ENCODE results near the gene GAREM2.

GAREM2 gene

GRCh38 chr2:26130763-26131162 lies 42.1 kb upstream of the GAREM2 start:
- Histone ChIP-seq H2BK15ac (ENCODE audit: low read depth, poor library complexity, severe bottlenecking) (no peak overlapping the region), H3K36me3 (ENCODE audit: control insufficient read depth in 1 of 2, insufficient read depth in 2 of 2, low read depth in 1 of 2, low read length in 2 of 2) (peaks cover 9 to 65% of the 10 kb centered on the region in 2 experiments), H2BK5ac (ENCODE audit: low read depth, low read length, poor library complexity, severe bottlenecking) (no peak overlapping the region), H2AK5ac (ENCODE audit: low read length, severe bottlenecking) (no peak overlapping the region), H3K4me2 (ENCODE audit: low read length, poor library complexity, severe bottlenecking) (no peak overlapping the region), H3K9me3 (ENCODE audit: control insufficient read depth, low read length) (no peaks in the 10 kb centered on the region), H2AFZ (ENCODE audit: low read depth, low read length) (no peak overlapping the region), H2BK12ac (ENCODE audit: low read length in 2 of 2) (no peak overlapping the region), H4K8ac (ENCODE audit: low read length) (no peak overlapping the region), H3K23ac (ENCODE audit: low read length in 2 of 2) (no peak overlapping the region), H3K9ac (ENCODE audit: low read length) (no peak overlapping the region), H3K27ac (ENCODE audit: low read length, poor library complexity, severe bottlenecking) (no peak overlapping the region), H3K4me1 (ENCODE audit: control insufficient read depth, insufficient read depth, low read depth, low read length) (peaks cover 3% of the 10 kb centered on the region), H2BK120ac (ENCODE audit: low read depth, low read length) (no peak overlapping the region), H3K18ac (ENCODE audit: low read depth in 1 of 2, low read length in 2 of 2) (no peak overlapping the region), H4K91ac (ENCODE audit: low read length) (no peak overlapping the region), H3K27me3 (ENCODE audit: control insufficient read depth in 1 of 2, insufficient read depth in 1 of 2, low read length in 2 of 2) (no peaks in the 10 kb centered on the region), H3K4me3 (ENCODE audit: insufficient read depth in 1 of 2, low read depth in 1 of 2, low read length in 2 of 2) (no peak overlapping the region), H3K79me1 (replicated peaks; ENCODE audit: low read length, poor library complexity, severe bottlenecking) (peaks cover 23% of the 10 kb centered on the region), H3K4ac (ENCODE audit: low read depth in 1 of 2, low read length in 2 of 2) (no peak overlapping the region), H3K14ac (ENCODE audit: low read length in 2 of 2) (no peak overlapping the region)
- WGBS, result 96% methylated on average over 2 of the region's 3 CpGs
- no peak for DNase-seq

- H2BK12ac ChIP-seq (ENCODE audit: low read length in 2 of 2), result no peak overlapping the region
- no peak overlapping the region for H2BK5ac ChIP-seq (ENCODE audit: low read depth, low read length, poor library complexity, severe bottlenecking)
- H2AFZ ChIP-seq (ENCODE audit: low read depth, low read length), result no peak overlapping the region
- no peak overlapping the region for H3K14ac ChIP-seq (ENCODE audit: low read length in 2 of 2)
- no peak overlapping the region for H3K23ac ChIP-seq (ENCODE audit: low read length in 2 of 2)
- no peak overlapping the region for H3K18ac ChIP-seq (ENCODE audit: low read depth in 1 of 2, low read length in 2 of 2)
- H3K27me3 ChIP-seq (ENCODE audit: control insufficient read depth in 1 of 2, insufficient read depth in 1 of 2, low read length in 2 of 2), result no peaks in the 10 kb centered on the region
- H3K79me1 ChIP-seq (replicated peaks; ENCODE audit: low read length, poor library complexity, severe bottlenecking), result peaks cover 14% of the 10 kb centered on the region
- H3K9me3 ChIP-seq (ENCODE audit: control insufficient read depth, low read length), result no peaks in the 10 kb centered on the region
- no peak overlapping the region for H3K4me2 ChIP-seq (ENCODE audit: low read length, poor library complexity, severe bottlenecking)
- H4K91ac ChIP-seq (ENCODE audit: low read length), result no peak overlapping the region
- WGBS, result 92% methylated on average over 2 of the region's 3 CpGs
- peaks cover 13 to 41% of the 10 kb centered on the region in 2 experiments for H3K36me3 ChIP-seq (ENCODE audit: control insufficient read depth in 1 of 2, insufficient read depth in 2 of 2, low read depth in 1 of 2, low read length in 2 of 2)
- peaks cover 2% of the 10 kb centered on the region for H3K4me1 ChIP-seq (ENCODE audit: control insufficient read depth, insufficient read depth, low read depth, low read length)
- H3K4ac ChIP-seq (ENCODE audit: low read depth in 1 of 2, low read length in 2 of 2), result no peak overlapping the region
- no peak overlapping the region for H3K4me3 ChIP-seq (ENCODE audit: insufficient read depth in 1 of 2, low read depth in 1 of 2, low read length in 2 of 2)
- H3K9ac ChIP-seq (ENCODE audit: low read length), result no peak overlapping the region
- no peak overlapping the region for H4K8ac ChIP-seq (ENCODE audit: low read length)
- no peak overlapping the region for H3K27ac ChIP-seq (ENCODE audit: low read length, poor library complexity, severe bottlenecking)
- H2BK15ac ChIP-seq (ENCODE audit: low read depth, poor library complexity, severe bottlenecking), result no peak overlapping the region
- no peak overlapping the region for H2AK5ac ChIP-seq (ENCODE audit: low read length, severe bottlenecking)
- H2BK120ac ChIP-seq (ENCODE audit: low read depth, low read length), result no peak overlapping the region
- no peak for DNase-seq
These were observed 36.4 kb upstream of the GAREM2 start for GRCh38 chr2:26136451-26136850.

DNA sequence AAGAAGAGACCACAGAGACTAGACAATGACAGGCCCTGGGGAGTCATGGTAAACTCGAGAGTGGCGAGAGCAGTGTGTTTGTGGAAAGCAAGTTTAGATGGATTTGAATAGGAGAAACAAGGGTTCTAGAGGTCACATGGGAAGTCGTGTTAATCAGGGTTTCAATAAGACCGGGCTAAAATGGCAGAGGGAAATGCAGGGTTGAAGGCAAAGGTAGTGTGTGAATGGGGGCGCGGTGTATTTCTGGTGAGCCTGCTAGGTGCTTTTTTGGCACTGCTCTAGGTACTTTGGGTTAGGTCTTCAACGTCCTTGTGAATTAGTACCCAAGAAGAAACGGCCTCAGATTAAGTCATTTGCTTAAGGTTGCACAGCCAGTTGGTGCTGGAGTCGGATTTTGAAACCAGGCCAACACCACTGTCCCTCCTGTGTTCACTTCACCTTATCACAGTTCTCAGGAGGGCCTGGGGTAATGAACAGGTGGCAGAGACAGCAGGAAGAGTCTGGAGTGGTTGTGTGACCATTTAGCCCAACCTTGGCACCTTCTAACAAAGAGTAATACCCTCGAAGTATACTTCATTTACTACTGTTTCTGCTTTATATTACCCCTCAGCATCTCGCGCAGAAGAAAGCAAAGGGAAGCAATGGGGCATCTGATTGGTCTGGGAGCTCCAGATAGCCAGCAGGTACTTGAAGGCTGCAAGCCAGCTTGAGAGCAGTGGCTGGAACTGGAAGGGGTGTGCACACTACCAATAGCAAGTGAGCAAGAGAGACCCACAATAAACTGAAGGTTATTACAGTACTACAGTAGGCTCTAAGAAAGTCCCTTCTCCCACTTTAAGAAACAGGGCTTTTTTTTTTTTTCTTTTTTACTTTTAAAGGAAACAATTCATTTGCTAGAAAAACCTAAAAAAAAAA lies 33.4 kb upstream of the GAREM2 start:
- Histone ChIP-seq H3K4ac (ENCODE audit: low read depth in 1 of 2, low read length in 2 of 2) (no peak overlapping the region), H2BK12ac (ENCODE audit: low read length in 2 of 2) (no peak overlapping the region), H3K27me3 (ENCODE audit: control insufficient read depth in 1 of 2, insufficient read depth in 1 of 2, low read length in 2 of 2) (no peaks in the 10 kb centered on the region), H3K79me1 (replicated peaks; ENCODE audit: low read length, poor library complexity, severe bottlenecking) (peaks cover 9% of the 10 kb centered on the region), H2BK120ac (ENCODE audit: low read depth, low read length) (no peak overlapping the region), H3K9ac (ENCODE audit: low read length) (no peak overlapping the region), H3K14ac (ENCODE audit: low read length in 2 of 2) (no peak overlapping the region), H3K9me3 (ENCODE audit: control insufficient read depth, low read length) (no peaks in the 10 kb centered on the region), H4K91ac (ENCODE audit: low read length) (no peak overlapping the region), H2BK15ac (ENCODE audit: low read depth, poor library complexity, severe bottlenecking) (no peak overlapping the region), H3K4me3 (ENCODE audit: insufficient read depth in 1 of 2, low read depth in 1 of 2, low read length in 2 of 2) (no peak overlapping the region), H2AFZ (ENCODE audit: low read depth, low read length) (no peak overlapping the region), H3K4me2 (ENCODE audit: low read length, poor library complexity, severe bottlenecking) (no peak overlapping the region), H2AK5ac (ENCODE audit: low read length, severe bottlenecking) (no peak overlapping the region), H3K27ac (ENCODE audit: low read length, poor library complexity, severe bottlenecking) (no peak overlapping the region), H3K36me3 (ENCODE audit: control insufficient read depth in 1 of 2, insufficient read depth in 2 of 2, low read depth in 1 of 2, low read length in 2 of 2) (peaks cover 7 to 26% of the 10 kb centered on the region in 2 experiments), H2BK5ac (ENCODE audit: low read depth, low read length, poor library complexity, severe bottlenecking) (no peak overlapping the region), H3K18ac (ENCODE audit: low read depth in 1 of 2, low read length in 2 of 2) (no peak overlapping the region), H4K8ac (ENCODE audit: low read length) (no peak overlapping the region), H3K23ac (ENCODE audit: low read length in 2 of 2) (no peak overlapping the region), H3K4me1 (ENCODE audit: control insufficient read depth, insufficient read depth, low read depth, low read length) (peaks cover 4% of the 10 kb centered on the region)
- 88% methylated on average over 10 of the region's 12 CpGs for WGBS
- no peak for DNase-seq

DNA sequence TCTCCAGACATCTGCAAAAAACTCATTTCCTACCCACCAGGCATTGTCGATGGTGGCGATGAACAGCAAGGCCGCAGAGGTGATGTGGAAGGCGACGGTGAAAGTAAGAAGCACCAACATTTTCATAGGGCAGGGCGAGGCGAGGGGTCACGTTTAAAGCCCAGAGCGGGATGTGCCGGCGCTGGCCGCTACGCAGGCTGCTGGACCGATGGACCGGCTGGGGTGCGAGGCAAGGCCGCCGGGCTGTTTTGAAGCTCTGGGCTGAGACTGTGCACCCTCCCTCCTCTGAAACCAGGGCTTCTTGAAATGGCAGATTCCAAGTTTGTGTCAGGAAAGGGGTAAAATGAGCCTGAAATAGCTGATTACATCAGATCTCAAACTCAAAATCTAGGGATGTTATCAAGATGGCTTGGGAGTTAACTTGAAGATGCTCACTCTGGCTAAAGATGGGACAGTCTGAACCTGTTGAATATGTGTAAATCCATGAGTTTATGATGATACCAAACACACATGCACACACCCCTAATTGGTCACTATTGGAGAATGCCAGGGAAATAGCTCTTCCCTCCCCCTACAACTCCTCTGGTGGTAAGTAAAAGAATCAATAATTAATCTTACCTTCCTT lies 31.6 kb upstream of the GAREM2 start:
- Histone ChIP-seq H2AFZ (ENCODE audit: low read depth, low read length) (no peak overlapping the region), H4K8ac (ENCODE audit: low read length) (no peak overlapping the region), H2BK15ac (ENCODE audit: low read depth, poor library complexity, severe bottlenecking) (no peak overlapping the region), H2BK12ac (ENCODE audit: low read length in 2 of 2) (no peak overlapping the region), H3K36me3 (ENCODE audit: control insufficient read depth in 1 of 2, insufficient read depth in 2 of 2, low read depth in 1 of 2, low read length in 2 of 2) (peaks cover 7 to 10% of the 10 kb centered on the region in 2 experiments), H3K27me3 (ENCODE audit: control insufficient read depth in 1 of 2, insufficient read depth in 1 of 2, low read length in 2 of 2) (no peaks in the 10 kb centered on the region), H3K4me3 (ENCODE audit: insufficient read depth in 1 of 2, low read depth in 1 of 2, low read length in 2 of 2) (no peak overlapping the region), H3K14ac (ENCODE audit: low read length in 2 of 2) (no peak overlapping the region), H3K27ac (ENCODE audit: low read length, poor library complexity, severe bottlenecking) (no peak overlapping the region), H4K91ac (ENCODE audit: low read length) (peak overlapping the region; percentile 48), H2BK120ac (ENCODE audit: low read depth, low read length) (no peak overlapping the region), H2AK5ac (ENCODE audit: low read length, severe bottlenecking) (no peak overlapping the region), H3K23ac (ENCODE audit: low read length in 2 of 2) (no peak overlapping the region), H3K4me2 (ENCODE audit: low read length, poor library complexity, severe bottlenecking) (no peak overlapping the region), H3K4ac (ENCODE audit: low read depth in 1 of 2, low read length in 2 of 2) (no peak overlapping the region), H3K18ac (ENCODE audit: low read depth in 1 of 2, low read length in 2 of 2) (no peak overlapping the region), H2BK5ac (ENCODE audit: low read depth, low read length, poor library complexity, severe bottlenecking) (no peak overlapping the region), H3K9ac (ENCODE audit: low read length) (no peak overlapping the region), H3K4me1 (ENCODE audit: control insufficient read depth, insufficient read depth, low read depth, low read length) (peaks cover 4% of the 10 kb centered on the region), H3K9me3 (ENCODE audit: control insufficient read depth, low read length) (no peaks in the 10 kb centered on the region), H3K79me1 (replicated peaks; ENCODE audit: low read length, poor library complexity, severe bottlenecking) (peaks cover 2% of the 10 kb centered on the region)
- WGBS, result 90% methylated on average over 18 of the region's 18 CpGs
- no peak for DNase-seq

Data from mesenchymal stem cell (in vitro differentiated cells and primary cell).